D341Med (cell line): ENCODE results near the gene SIK3.
"Not testable (repeated sequence)": the region's sequence is repeated elsewhere in the genome, so short reads cannot be mapped to it uniquely, and the experiment has no call there.

Experiments
- DNase-seq: peaks from one replicate; pipeline ENCODE4 v3.0.0; 2012; ENCODE audit warnings: low spot score

The SIK3 gene

DNA sequence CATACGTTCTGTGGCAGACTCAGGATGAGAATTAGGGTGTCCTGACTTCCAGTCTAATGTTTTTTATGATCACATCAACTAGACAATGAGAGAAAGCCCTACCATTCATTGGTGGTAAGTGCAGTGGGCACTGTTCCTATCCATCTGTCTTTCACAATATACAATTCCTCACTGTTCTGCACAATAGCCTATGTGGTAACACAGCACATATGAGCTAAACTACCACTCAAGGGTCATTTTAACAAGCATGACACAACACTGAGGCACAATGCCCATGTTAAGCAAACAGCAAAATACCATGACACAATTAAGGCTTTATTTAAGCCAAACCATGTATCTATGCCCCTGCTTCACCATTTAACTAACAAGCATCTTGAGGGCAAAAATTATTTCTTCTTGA lies 52.3 kb downstream of the SIK3 start:
- no peak for DNase-seq

DNA sequence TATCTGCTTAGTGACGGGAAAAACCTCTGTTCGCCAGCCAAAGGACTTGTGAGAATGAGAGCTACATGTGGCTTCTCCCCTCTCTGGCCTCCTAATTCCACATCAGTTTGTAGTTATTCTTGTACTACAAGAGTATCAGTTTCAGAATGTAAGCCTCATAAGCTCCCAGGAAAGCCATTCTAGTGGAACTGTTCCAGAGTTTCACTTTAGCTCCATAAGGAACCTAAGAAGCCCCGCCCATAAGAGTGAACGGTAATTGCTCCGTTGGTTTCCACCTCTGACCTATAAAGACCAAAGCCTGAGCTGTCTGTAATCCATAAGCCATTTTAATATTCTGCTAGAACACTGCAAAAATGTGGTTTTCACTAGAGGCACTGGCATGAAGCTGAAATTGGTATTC lies 53.0 kb downstream of the SIK3 start:
- peak; percentile 58 for DNase-seq

DNA sequence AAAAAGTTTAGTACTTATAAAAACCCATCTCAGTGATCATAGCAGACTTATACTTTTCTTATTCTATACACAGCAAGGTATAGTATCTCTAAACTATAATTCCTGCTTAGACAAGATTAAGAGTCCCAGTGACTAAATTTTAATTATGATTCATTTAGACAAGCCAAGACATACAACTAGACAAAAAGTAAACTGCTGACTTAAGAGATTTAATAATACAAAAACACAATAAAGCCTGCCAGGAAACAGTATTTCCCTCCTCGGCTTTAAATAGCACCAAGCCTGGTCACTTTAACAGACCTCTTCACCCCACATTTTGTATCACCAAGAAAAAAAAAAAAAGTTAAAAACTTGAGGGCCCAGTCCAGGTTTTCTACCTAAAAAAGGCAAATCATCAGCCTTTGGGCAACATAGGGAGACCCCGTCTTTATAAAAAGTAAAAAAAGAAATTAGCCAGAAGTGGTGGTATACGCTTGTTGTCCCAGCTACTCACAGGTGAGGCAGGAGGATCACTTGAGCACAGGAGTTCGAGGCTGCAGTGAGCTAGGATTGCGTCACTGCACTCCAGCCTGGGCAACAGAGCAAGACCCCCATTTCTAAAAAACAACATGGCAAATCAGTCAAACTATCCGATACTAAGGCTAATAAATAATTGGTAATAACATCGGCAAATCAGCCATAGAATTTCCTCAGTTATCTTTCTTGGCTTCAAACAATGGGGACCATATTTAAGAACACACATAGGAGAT lies 53.8 kb downstream of the SIK3 start:
- DNase-seq = no peak

DNA sequence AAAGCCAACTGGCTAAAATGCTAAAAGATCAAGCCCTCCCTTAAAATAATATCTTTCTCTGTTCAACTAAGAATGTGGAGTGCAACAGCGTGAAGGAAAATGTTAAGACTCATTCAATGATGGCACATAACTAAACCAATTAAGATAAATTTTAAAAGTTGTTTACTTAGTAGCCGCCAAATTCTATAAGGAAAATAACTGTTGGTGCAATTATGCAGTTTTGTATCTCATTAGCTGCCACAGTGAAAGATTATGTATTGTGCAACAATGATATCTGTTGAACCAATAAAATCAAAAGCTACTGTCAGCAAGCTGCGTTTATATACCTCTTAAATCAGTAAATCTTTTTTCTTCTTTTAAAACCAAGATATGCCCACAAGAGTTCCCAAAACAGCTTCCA lies 55.5 kb downstream of the SIK3 start:
- DNase-seq = no peak

DNA sequence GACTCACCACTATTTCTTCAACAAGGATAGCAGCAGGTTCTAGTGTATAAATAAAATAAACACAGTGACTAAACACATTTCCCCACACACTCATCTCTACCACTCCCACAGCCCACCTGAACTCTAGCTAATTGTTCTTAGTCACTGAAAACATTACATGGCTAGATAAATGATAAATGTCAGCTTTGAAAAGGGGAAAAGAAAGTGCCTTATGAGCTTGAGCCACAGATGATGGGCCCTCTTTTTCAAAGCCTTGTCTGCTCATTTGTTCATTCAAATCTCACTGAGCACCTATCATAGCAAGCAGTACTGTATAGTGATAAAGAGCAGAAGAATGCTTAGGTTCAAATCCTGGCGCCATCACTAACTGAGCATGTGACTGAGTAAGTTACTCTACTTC lies 58.3 kb downstream of the SIK3 start:
- no peak for DNase-seq

DNA sequence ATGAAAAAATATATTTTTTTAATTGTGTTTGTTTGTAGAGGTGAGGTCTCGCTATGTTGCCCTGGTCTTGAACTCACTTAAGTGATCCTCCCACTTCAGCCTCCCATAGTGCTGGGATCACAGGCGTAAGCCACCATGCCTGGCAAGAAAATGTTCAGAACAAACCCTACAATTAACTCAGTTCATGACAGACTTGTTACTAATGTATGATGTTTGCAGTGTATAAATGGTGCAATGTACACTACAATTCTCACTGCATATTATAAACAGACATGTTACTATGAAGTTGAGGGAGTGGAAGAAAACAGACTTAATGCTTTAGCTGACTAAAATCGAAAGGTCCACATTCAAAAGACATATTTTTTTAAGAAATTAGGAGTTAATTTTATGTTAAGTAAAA lies 59.0 kb downstream of the SIK3 start:
- no peak for DNase-seq

DNA sequence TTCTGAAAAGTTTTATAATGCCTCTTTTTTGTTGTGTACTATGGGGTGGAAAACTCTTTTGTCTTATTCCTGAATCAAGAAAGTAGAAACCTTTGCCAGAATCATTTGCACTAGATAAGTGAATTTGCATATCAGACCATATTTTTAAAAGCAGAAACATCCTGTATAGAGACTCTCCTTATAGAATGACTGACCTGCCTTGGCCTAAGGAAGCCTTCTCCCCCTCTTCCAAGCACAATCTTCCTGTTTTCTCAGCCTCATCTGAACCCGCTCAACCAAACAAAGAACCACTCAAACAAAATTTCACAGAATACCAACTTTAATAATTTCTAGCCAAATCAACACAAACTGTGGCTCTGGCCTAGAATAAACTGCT lies 60.3 kb downstream of the SIK3 start:
- no peak for DNase-seq

DNA sequence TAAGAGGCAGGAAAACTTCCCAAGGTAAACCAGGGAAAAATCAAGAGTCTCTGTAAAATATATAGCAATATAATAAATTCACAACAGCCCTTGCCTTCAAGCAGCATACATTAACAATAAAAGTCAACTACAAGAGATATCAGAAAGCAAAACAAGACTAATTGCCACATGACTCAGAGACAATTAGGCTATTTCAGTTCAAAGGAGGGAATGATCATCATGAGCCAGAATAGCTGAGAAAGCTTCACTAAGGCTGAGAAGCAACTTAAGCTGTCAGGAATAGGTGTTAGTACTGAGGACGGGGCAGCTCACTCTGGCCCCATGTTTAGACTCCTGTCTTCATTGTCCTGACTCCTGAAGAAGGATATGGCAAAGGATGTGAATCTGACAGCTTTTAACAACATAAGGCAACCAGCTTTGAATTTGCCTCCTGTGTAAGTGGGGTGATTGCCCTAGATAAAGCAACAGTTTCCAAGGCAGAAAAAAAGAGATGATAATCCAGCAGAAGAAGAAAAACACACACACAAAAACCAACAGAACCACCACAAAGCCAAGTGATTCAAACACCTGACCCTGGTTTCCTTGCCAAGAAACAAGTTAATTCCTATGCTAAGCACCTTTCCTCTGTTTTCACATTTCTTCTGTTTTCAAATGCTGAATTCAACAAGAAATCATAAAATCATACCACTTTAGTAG lies 60.8 kb downstream of the SIK3 start:
- no peak for DNase-seq

DNA sequence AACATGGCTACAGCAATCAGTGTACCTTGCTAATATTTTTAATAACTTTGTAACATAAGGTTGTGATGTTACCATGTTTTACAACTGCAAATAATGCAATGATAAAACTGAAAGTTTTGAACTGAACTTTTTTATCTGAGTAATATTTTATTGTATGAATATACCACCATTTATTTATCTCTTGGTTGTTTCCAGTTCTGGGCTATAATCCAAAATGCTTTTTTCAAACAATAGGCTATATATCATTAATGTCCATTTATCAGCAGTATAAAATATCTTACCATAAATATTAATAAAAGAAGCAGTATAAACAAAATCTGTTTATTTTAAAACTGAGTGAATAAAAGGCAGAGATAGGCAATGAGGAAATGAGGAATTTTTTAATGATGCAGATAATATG lies 63.3 kb downstream of the SIK3 start:
- DNase-seq = no peak

DNA sequence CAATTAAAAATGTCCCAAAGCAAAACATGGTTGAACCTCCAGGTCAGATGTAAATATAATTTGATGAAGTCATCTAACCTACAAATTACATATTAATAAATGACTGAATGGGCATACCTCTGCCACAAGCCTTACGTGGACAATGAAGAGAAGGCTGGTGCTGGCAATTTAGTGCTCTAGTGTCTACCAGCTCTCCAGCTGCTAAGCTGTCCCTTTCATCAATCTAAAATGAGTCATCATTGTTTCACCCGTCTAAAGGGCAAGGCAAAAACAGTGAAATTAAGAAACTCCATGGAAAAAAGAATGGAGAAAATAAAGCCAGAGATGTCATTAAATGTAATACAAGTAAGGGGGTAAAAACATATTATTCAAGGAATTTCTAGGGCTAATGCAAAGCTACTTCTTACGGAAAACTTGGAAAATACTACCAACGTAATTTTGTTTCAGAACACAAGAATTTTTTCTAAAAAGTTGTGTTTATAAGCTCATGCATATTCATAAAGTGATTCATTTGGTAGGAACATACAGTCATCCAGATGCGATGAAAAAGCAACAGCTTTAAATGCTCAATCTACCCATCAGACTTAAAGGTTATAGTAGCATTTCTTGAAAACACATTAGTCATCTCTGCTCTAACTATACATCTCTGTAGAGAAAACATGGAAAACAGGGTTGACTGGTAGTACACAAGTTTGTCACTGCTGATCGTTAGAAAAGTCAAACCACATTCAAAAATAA lies 71.5 kb downstream of the SIK3 start:
- no peak for DNase-seq

DNA sequence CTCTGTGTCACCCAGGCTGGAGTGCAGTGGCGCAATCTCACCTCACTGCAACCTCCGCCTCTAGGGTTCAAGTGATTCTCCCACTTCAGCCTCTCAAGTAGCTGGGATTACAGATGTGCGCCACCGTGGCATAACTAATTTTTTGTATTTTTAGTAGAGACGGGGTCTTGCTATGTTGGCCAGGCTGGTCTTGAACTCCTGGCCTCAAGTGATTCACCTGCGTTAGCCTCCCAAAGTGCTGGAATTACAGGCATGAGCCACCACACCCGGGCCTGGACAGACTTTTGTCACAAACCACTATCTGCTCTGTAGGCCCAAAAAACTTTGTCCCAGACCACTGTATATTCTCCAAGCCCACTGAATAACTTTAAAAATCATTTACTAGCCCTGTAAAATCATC lies 74.5 kb downstream of the SIK3 start:
- DNase-seq = not testable (repeated sequence)

DNA sequence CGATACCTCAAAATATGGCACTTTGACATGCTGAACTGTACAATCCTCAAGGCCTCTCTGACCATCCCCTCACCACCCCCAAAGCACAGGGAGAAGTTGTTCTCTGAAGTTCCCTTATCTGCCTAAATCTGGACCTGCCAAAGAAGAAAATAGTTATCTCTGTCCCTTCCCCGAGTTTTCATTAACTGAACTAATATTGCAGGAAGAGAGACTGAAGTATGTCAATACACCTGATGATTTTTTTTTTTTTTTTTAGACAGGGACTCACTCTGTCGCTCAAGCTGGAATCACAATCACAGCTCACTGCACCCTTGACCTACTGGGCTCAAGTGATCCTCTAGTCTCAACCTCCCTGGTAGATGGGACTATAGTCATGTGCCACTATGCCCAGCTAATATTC lies 75.0 kb downstream of the SIK3 start:
- no peak for DNase-seq

DNA sequence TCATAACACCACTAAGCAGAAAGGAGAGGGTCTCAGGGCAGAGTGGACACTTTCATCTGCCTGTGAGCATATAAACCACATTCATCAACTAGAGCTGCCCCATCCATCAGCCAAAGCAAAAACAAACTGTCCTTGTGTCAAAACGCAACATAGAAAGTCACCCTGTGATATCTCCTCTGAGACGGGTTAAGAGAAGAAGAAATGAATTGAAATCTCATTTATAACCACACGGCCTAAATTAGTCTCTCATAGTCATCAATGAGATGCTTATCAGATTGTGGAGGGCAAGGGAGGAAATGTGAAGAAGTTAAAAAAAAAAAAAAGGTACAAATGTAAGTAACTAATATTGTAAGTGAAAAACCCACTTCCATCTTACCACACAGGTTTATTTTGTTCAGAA lies 75.7 kb downstream of the SIK3 start:
- DNase-seq = no peak

DNA sequence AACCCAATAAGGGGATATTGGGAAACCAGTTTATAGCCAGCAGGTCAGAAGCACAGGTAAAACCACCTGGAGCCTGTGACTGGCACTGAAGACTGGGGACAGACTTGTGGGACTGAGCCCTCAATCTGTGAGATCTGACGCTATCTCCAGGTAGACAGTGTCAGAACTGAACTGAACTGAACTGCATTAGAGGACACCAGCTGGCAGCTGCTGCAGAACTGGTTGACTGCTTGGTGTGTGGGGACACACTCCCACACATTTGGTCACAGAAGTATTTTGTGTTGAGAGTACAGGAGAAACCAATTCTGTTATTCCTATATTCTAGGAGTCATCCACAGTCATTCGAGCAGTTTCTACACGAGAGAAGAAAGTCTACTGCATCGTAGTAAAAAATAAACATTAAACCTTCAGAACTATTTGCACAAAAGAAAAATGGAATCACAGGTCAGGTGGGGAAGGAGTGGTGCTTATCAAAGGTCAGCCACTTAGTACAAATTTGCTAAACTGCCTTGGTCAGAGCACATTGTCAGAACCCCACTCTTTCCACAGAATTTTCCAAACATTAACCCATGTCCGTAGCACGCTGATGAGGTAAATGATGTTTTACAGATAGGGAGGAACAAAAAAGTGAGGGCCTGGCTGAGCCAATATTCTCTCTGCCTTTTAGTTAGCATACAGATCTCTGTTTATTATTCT lies 77.2 kb downstream of the SIK3 start:
- DNase-seq = no peak

DNA sequence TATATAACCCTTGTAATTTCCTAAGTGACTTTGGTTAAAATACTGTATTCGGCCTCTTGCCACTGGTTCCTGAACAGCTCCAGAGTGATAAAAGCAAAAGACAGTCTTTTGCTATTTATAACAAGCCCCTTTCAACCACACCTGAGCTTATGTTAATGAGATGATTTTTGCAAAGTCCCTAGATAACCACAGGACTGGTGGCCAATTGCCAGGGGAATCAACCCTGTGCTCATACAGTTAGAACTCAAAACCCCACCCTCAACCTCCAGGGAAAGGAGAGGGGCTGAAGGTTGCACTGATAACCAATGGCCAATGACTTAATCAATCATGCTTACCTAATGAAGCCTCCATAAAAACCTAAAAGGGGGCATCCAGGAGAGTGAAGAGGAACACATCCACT lies 77.9 kb downstream of the SIK3 start:
- no peak for DNase-seq

DNA sequence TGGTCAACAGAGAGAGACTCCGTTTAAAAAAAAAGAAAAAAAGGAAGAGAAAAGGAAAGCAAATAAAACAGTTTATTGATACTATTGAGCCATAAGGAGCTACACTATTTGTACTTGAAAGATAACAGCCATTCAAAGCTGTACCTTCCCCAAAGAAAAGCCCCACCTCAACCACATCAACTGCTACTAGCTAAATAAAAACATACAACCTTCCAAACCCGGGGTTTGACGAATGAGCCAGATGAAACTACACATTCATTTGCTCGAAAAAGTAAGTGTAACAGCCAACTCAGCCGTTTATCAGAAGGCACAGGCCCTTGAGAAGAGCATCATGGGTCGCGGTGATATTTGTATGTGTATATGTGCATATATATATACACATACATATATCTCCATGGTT lies 78.4 kb downstream of the SIK3 start:
- no peak for DNase-seq

DNA sequence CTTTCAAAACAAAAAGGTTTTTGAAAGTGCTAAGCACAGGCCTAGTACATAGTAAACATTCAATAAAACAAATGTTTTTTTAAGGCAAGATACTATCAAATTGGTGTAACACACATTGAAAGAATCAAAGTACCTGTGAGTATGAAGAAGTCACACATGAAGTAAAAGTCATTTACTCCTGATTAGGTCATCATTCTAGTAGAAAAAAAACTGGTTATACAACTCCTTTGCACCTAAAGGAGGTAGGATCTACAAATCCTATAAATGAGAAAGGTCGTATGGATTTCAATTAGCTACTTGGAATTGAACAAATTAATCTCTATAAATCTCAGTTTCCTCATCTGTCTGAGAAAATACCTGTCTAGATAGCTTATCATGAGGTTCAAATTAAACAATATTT lies 80.8 kb downstream of the SIK3 start:
- no peak for DNase-seq

DNA sequence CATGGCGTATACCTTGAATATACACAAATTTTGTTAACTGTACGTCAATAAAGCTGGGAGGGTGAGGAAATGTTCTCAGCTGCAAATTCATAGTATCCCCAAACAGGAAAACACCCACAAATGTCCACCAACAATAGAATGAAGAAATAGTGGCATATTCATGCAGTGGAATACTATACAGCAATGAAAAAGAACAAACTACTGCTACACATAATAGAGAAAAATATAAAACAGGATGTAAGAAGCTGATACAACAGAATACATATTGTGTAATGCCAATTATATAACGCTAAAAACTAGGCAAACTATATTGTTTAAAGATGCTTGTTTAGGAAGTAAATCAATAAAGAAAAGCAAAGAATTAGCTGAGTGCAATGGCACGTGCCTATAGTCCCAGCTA lies 81.5 kb downstream of the SIK3 start:
- no peak for DNase-seq

DNA sequence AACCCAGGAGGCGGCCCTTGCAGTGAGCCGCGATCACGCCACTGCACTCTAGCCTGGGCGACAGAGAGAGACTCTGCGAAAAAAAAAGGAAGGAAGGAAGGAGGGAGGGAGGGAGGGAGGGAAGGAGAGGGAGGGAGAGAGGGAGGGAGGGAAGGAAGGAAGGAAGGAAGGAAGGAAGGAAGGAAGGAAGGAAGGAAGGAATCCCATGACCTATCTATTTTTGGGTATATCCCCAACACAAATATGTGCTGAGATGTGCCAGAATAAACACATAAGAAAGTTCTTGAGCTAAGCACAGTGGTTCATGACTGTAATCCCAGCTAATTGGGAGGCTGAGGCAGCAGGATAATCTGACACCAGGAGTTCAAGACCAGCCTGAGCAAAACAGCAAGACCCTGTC lies 82.0 kb downstream of the SIK3 start:
- DNase-seq = no peak

DNA sequence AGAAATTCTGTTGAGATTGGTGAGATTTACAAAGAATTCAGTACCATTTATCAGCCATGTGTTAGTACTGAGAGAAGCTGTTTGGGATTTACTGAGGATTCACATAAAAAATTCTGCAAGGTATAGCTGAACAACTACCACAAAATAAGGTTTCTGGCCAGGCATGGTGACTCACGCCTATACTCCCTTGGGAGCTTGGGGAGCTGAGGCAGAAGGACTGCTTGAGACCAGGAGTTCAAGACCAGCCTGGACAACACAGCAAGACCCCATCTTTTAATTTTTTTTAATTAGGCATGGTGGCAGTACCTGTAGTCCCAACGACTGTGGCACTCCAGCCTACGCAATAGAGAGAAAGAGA lies 86.7 kb downstream of the SIK3 start:
- DNase-seq = no peak

DNA sequence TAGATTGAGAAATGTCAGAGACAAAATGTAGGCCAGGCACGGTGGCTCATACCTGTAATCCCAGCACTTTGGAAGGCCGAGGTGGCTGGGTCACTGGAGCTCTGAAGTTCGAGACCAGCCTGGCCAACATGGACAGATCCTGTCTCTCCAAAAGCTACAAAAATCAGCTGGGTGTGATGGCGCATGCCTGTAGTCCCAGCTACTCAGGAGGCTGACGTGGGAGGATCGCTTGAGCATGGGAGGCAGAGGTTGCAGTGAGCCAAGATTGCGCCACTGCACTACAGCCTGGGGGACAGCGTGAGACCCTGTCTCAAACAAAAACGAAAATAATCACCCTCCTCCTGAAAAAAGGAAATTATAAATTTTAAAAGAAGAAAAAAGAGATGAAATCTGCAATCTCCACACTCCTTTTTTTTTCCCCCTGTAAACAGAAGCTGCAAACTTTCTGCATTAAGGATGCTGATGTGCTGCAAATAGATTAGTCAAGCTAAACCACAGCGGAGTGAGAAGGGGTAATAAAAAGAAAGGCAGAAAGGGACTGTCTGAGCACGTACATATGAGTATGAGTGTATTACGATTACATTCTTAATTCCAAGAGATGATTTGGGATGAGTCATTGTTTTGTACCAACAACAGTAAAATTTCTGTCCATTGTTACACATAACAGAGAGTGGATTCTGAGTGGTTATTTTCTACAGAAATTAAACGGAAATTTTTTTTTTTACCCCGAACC lies 87.3 kb downstream of the SIK3 start:
- no peak for DNase-seq

DNA sequence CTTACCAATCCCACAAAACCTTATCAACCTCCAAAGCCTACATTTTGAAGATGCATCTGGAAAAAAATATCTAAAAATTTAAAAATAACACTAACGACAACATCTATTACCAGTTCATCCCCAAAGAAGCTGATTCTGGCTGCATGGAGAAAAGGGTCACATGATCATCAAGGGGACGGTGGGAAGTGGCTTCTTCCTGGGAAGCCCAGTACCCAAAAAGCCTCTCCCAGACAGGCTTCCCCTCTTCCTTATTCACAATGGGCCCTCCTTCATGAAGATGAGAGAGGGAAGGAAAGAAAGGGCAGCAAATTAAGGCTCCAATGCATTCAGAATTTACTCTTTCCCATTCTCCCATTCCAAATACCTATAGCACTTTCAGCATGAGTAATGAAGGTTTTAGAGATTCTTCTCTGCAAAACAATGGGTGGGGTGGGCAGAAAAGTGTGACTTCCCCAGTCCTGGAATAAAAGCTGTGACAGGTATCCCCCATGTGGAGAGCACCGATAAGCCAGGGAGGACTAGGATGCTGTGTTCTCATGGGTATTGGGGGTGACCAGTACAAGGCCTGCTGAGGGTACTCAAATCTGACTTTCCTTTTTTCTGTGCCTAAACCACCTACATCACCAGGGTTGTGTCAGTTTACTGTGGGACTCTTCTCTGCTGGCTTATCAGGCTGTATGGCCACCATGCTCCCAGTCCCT lies 88.2 kb downstream of the SIK3 start:
- no peak for DNase-seq
